GM08714 (cell line): ENCODE measurements around the gene EPS8L3.
"Not testable (repeated sequence)": the region's sequence is repeated elsewhere in the genome, so short reads cannot be mapped to it uniquely, and the experiment has no call there.

Experiments
- H3K4me3 ChIP-seq: fragments of 200-500 bp; sonication (Bioruptor generic); 2 replicates; pipeline ENCODE4 v1.5.1; 2014; ENCODE audit warnings: mild to moderate bottlenecking, low read length, inconsistent platforms
- ZNF274 ChIP-seq: IDR thresholded peaks from 2 replicates; pipeline ENCODE4 v1.6.1; 2012; ENCODE audit warnings: mild to moderate bottlenecking, low read depth, low read length

Gene EPS8L3

DNA sequence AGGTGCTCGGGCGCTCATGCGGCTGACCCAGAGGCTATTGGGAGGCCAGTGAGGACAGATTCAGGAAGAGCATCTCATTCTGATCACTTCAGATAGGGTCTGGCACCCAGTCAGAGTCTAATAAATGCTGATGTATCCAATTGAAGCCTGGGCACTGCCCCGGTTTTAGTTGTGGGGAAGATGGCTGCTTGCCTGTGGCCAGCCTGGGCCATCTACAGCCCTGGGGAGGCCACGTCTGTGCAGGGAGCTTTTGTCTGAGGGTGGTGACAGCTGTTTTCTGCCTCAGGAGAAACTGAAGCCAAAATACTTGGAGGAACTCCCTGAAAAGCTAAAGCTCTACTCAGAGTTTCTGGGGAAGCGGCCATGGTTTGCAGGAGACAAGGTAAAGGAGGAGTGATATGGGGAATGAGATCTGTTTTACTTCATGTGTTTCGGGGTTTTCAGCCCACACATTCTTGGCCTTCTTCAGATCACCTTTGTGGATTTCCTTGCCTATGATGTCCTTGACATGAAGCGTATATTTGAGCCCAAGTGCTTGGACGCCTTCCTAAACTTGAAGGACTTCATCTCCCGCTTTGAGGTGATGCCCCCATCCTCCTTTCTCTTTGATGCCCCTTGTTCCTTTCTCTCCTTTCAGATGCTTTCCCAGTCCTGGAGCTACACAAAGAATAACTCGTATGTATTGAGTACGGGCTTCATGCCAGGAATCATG lies 48.9 kb downstream of the EPS8L3 start:
- TF ChIP-seq ZNF274 = no peak
- H3K4me3 ChIP-seq = no peak overlapping the region

DNA sequence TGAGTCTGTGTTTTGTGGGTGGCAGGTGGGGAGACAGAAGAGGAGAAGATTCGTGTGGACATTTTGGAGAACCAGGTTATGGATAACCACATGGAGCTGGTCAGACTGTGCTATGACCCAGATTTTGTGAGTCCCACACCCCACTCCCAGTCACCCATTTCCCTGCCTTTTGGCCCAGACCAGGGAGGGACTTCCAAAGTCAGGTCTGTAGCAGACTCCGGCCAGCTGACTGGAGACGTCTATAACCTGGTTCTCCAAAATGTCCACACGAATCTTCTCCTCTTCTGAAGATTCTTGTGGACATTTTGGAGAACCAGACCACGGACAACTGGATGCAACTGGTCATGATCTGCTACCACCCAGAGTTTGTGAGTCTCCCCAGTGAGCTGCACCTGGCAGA lies 50.1 kb downstream of the EPS8L3 start:
- TF ChIP-seq ZNF274 = no peak
- no peak overlapping the region for H3K4me3 ChIP-seq

DNA sequence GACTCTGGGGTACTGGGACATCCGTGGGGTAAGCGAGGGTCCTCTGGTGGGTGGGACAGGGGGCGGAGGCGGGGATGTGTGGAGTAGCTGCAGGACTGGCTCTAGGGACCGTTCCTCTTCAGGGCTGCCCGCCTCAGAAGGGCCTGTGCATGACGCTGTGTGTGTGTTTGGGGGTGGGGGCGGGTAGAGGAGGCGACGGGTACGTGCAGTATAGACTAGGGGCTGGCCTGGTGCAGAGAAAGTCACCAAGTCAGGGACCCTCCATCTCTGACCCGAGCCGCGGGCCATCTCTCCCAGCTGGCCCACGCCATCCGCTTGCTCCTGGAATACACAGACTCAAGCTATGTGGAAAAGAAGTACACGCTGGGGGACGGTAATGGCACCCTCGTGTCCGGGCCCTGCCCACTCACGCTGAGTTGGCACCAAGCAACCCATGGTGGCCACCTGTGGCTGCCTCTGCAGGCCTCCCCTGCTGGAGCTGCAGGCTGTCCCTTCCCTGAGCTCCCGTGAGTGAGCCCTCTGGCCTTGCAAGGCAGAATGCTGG lies 51.3 kb downstream of the EPS8L3 start:
- no peak for TF ChIP-seq ZNF274
- no peak overlapping the region for H3K4me3 ChIP-seq

DNA sequence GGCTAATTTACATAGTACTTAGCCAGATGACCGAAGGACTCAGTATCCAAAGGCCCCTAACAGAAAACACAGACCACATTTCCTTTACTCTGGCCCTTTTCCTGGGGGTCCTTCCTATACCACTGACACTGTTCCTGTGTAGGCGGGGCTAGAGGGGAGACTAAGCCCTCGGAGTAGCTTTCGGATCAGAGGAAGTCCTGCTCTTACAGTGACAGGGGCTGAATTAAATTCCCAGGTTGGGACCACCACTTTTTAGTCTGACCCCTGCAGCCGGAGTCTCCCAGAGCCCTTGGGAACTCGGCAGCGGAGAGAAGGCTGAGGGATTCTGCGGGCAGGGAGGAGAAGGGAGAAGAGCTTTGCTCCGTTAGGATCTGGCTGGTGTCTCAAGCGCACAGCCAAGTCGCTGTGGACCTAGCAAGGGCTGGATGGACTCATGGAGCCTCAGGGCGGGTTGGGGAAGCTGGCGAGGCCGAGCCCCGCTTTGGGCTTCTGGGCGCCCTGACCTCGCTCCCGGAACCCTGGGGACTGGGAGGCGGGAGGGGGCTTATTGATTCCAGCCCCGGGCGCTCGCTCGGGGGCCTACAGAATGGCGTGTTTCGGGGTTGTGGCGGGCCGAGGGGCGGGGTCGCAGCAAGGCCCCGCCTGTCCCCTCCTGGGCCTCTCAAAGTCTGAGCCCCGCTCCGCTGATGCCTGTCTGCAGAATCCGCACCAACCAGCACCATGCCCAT lies 52.0 kb downstream of the EPS8L3 start, which contains the start of gene GSTM5:
Gene GSTM5 (plus strand): TSS at position 659 of the 728 bp plus-strand sequence. CDS start 62 bp downstream, at position 721.
- H3K4me3 ChIP-seq = not testable (repeated sequence)

DNA sequence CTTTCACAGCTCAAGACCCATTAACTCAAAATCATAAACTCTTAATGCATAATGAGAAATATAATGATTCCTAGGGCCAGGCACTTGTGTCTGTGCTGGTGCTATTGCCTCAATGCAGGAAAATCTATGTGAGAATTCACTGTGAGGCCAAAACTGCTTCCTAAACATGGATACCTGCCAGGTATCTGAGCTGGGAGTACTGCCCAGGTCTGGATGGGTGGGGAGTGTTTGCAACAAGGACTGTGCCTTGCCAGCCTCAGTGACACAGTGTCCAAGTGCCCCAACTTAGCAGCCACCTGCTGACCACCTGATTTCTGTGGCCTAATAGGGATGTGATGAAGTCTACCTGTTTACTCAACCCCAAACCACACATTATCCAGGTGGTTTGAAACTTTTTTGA lies 53.9 kb downstream of the EPS8L3 start:
- not testable (repeated sequence) for H3K4me3 ChIP-seq

DNA sequence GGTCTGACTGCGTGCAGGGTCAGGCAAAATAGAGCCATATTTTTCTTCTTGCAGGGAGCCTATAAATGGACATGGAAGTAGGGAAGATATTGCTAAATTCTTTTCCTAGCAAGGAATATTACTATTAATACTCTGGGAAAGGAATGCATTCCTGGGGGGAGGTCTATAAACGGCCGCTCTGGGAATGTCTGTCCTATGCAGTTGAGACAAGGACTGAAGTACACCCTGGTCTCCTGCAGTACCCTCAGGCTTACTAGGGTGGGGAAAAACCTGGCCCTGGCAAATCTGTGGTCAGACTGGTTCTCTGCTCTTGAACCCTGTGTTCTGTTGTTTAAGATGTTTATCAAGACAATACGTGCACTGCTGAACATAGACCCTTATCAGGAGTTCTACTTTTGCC lies 54.8 kb downstream of the EPS8L3 start:
- not testable (repeated sequence) for H3K4me3 ChIP-seq

DNA sequence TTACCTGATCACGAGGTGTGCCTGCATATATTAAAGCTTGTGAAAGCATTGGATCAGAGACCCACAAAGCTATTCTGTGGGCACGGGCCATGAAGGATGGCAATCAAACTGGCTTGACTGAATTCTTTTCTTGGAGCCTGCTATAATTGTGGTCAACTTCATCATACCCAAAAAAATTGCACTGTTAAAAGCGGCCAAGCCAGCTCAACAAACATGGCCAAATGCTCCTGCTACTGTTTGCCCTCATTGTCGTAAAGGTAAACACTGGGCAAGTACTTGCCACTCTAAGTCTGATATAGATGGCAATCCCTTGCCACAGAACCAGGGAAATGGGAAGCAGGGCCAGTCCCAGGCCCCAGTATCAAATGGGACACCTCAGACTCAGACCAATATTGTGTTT lies 58.3 kb downstream of the EPS8L3 start:
- TF ChIP-seq ZNF274 = no peak
- no peak overlapping the region for H3K4me3 ChIP-seq

DNA sequence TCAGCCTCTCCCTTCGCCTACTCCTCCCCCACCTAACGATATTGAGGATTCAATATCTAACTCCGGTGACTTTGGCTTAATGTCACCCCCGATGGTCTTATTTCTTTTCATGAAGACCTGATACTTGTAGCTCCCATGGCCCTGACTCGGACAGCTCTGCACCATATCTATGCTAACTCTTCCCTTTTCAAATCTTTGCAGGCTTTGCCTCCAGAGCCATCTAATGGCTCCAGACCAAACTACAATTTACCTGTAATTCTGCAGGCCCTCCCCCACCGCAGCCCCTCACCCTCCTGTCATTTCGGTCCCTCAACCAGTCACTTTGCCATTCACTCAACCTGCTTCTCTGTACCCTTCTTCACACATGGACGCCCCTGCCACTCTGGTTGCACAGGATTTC lies 59.5 kb downstream of the EPS8L3 start:
- no peak for TF ChIP-seq ZNF274
- no peak overlapping the region for H3K4me3 ChIP-seq

DNA sequence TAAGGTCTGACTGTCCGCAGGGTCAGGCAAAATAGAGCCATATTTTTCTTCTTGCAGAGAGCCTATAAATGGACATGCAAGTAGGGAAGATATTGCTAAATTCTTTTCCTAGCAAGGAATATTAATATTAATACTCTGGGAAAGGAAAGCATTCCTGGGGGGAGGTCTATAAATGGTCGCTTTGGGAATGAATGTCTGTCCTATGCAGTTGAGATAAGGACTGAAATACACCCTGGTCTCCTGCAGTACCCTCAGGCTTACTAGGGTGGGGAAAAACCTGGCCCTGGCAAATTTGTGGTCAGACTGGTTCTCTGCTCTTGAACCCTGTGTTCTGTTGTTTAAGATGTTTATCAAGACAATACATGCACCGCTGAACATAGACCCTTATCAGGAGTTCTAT lies 60.8 kb downstream of the EPS8L3 start:
- not testable (repeated sequence) for H3K4me3 ChIP-seq
